HG03060 (cell line): ENCODE data around the gene KSR1.
A peak's percentile ranks its signal among the peaks of the same experiment; 100 is the strongest.

Experiments
- ATAC-seq: cut with Tn5 transposase; IDR thresholded peaks from one replicate; pipeline ENCODE4 v1.9.1; 2021; ENCODE audit warnings: low read depth, moderate number of reproducible peaks; ENCODE audit not compliant: unreplicated experiment

The KSR1 gene

GRCh38 chr17:27579304-27579703, 123.1 kb downstream of the KSR1 start:
- ATAC-seq = no peak

GRCh38 chr17:27579897-27580321, 123.7 kb downstream of the KSR1 start:
- ATAC-seq = no peak

- ATAC-seq = no peak
These were observed 124.8 kb downstream of the KSR1 start for GRCh38 chr17:27581016-27581415.

- no peak for ATAC-seq
These were observed 126.4 kb downstream of the KSR1 start for GRCh38 chr17:27582696-27583095.

- ATAC-seq = peak; percentile 50
These were observed 129.0 kb downstream of the KSR1 start for GRCh38 chr17:27585153-27585681.

GRCh38 chr17:27585792-27586191, 129.5 kb downstream of the KSR1 start:
- ATAC-seq = no peak

GRCh38 chr17:27586203-27586721, 130.0 kb downstream of the KSR1 start:
- ATAC-seq = no peak

- no peak for ATAC-seq
These were observed 132.1 kb downstream of the KSR1 start for GRCh38 chr17:27588354-27588753.

GRCh38 chr17:27590864-27591263, 134.6 kb downstream of the KSR1 start:
- no peak for ATAC-seq

GRCh38 chr17:27591986-27592385, 135.7 kb downstream of the KSR1 start:
- no peak for ATAC-seq

GRCh38 chr17:27593232-27593856, 137.1 kb downstream of the KSR1 start:
- no peak for ATAC-seq

GRCh38 chr17:27593857-27594255, 137.6 kb downstream of the KSR1 start:
- ATAC-seq = no peak

GRCh38 chr17:27595208-27595607, 139.0 kb downstream of the KSR1 start:
- ATAC-seq = no peak

- ATAC-seq = no peak
These were observed 139.8 kb downstream of the KSR1 start for GRCh38 chr17:27596096-27596495.

GRCh38 chr17:27596566-27597187, 140.4 kb downstream of the KSR1 start:
- ATAC-seq = no peak

GRCh38 chr17:27597188-27597580, 140.9 kb downstream of the KSR1 start:
- no peak for ATAC-seq

GRCh38 chr17:27597783-27598320, 141.6 kb downstream of the KSR1 start:
- ATAC-seq = no peak

- ATAC-seq = no peak
These were observed 142.2 kb downstream of the KSR1 start for GRCh38 chr17:27598337-27599050.

- ATAC-seq = no peak
These were observed 144.2 kb downstream of the KSR1 start for GRCh38 chr17:27600471-27600870.

GRCh38 chr17:27601069-27601974, 145.1 kb downstream of the KSR1 start:
- ATAC-seq = no peak
